Mammary epithelial cell (primary cell): Measurements from ENCODE around the gene GAB1.

ENCODE experiments used
- CTCF ChIP-seq, 2 donors: IDR thresholded peaks in 1 of 2; conservative IDR thresholded peaks in 1 of 2; 2 replicates each; pipeline ENCODE4 v1.5.1; 2011 to 2012; ENCODE audit warnings: inconsistent platforms in 2 of 2, low read length in 2 of 2, mild to moderate bottlenecking in 2 of 2, control low read depth in 1 of 2, low read depth in 1 of 2; ENCODE audit not compliant: insufficient read depth in 1 of 2; ENCODE audit errors: extremely low read depth in 1 of 2
- EZH2 ChIP-seq: IDR thresholded peaks from 2 replicates; pipeline ENCODE4 v1.6.1; 2012; ENCODE audit warnings: low read length, inconsistent platforms, borderline replicate concordance

GRCh38 chr4:143348233-143349077 is 11.8 kb downstream of the GAB1 start:
- TF ChIP-seq CTCF (conservative IDR thresholded peaks at IDR 0.05 in 1 of 2, IDR thresholded peaks at IDR 0.05 in 1 of 2; ENCODE audit: extremely low read depth in 1 of 2, insufficient read depth in 1 of 2, low read depth in 1 of 2, low read length in 2 of 2) (no peak), EZH2 (no peak)
